Measurements from ENCODE around the gene KRTAP10-8.
"Not testable (repeated sequence)": the region's sequence is repeated elsewhere in the genome, so short reads cannot be mapped to it uniquely, and the experiment has no call there.

The KRTAP10-8 gene

DNA sequence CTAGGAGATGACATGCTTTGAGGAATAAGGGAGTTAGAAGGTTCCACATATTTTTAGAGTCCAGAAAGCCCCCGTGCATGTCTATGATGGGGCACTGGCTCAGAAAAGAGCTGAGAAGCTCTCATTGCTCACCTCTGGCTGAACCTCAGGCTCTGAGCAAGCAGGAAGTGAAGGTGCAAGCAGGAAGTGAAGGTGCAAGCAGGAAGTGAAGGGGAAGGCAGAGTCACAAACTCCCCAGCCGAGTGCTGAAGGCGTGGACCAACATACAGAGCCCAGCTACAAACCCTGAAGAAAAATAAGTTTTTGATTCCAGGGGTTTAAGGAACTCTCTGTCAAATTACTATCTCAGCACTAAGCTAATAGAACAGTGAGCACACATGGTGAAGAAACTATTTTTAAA, 7.0 kb downstream of the KRTAP10-8 start:
- DNase-seq = no peak

DNA sequence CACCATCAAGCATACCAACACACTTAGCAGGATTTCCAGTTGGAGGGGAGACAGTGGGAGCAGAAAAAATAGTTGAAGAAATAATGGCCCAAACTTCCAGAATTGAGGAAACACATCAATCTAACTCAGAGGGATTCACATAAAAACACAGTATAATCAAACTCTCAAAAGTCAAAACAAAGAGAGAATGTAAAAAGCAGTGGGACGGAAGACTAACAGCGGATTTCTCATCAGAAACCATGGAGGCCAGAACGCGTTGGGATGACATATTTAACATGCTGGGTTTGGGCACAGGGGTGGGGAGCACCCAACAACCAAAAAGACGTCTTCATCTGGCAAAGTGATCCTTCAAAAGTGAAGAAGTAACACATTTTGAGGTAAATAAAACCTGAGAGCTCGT, 8.0 kb downstream of the KRTAP10-8 start:
- no peak for DNase-seq

DNA sequence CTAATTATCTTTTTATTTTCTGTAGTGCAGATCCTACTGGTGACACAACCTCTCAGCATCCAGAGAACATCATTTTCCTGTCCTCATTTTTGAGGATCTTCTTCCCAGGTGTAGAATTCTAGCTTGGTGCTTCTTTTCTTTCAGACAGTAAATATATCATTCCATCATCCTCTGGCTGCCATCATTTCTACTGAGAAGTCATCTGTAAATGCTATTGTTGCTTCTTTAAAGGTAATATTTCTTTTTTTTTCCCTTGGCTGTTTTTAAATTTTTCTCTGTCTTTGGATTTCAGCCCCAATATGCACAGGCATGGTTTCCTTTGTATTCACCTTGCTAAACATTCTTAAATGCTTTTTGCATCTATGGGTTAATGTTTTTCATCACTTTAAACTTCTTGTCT, 11.7 kb downstream of the KRTAP10-8 start:
- no peak for DNase-seq

DNA sequence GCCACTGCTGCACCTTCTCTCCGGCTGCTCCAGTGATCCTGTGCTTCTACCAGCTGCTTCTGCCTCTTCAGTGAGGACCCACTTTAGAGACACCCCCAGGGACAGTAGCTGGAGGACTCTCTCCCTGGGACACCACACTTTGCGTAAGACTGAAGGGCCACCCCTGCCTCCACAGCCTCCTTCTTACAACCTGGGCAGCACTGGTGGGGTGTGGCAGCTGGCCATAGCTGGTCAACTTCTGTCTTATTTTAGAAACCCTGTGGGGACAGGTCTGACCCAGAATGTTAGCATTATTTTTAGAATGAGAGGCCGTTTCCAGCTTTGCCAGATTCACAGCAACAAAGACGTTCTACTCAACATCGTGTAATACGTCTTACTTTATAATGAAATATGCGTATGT, 13.9 kb downstream of the KRTAP10-8 start:
- no peak for DNase-seq

DNA sequence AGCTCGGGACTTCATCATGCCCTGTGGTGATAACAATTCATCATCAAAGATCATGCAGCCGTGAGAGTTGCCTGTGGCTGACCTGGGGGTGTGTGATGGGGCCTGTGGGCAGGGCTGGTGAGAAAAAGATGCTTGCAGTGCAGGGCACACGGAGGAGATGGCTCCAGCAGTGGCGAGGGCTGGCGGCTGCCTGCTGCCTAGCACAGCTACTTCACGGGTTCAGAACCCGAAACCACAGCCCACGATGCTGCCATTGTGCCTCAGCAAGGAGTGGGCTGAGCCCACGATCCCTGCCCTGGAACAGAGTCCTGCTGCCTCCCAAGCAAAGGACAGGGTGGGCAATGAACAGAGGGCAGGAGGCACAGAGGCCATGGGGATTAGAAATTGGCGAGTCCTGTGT, 14.4 kb downstream of the KRTAP10-8 start:
- no peak for DNase-seq

DNA sequence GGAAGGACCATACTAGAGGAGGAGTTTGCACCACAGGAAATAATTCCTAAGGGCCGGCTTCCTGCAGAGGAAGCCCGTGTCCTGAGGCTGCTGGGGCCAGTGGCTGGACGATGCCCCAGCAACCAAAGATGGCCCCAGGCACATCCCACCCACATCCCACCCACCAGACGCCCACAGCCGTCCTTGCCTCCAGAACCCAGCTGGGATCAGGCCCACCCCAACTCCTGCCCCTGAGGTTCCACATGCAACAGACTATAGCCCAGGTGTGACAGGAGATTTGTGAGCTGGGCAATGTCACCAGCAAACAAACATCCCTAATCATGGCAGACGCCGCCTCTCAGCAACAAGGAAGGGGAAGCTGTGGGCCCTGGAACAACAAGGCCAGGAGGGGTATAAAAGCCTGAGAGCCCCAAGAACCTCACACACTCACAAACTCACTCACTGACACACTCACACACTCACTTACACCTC, 14.8 kb downstream of the KRTAP10-8 start, which contains the start of gene KRTAP10-9:
Gene KRTAP10-9, plus strand, starts transcription at position 421 of the 471 bp plus-strand sequence. CDS start 79 bp downstream, outside the sequence.
- no peak for DNase-seq

DNA sequence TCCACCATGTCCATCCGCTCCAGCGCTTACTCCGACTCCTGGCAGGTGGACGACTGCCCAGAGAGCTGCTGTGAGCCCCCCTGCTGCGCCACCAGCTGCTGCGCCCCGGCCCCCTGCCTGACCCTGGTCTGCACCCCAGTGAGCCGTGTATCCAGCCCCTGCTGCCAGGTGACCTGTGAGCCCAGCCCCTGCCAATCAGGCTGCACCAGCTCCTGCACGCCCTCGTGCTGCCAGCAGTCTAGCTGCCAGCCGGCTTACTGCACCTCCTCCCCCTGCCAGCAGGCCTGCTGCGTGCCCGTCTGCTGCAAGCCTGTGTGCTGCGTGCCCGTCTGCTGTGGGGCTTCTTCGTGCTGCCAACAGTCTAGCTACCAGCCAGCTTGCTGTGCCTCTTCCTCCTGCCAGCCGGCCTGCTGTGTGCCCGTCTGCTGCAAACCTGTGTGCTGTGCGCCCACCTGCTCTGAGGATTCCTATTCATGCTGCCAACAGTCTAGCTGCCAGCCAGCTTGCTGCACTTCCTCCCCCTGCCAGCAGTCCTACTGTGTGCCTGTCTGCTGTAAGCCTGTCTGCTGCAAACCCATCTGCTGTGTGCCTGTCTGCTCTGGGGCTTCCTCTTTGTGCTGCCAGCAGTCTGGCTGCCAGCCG, 15.4 kb downstream of the KRTAP10-8 start:
- not testable (repeated sequence) for DNase-seq

DNA sequence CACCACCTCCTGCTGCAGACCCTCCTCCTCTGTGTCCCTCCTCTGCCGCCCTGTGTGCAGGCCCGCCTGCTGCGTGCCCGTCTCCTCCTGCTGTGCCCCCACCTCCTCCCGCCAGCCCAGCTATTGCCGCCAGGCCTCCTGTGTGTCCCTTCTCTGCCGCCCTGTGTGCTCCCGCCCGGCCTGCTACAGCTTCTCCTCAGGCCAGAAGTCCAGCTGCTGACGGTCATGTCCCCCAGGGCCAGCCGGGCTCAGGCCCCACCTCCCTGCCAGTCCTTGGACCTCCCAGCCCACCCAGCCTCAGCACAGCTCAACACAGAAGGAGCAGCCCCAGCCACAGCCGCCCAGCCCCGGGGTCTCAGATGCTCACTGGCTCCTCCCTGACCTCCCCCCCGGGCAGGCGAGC, 16.0 kb downstream of the KRTAP10-8 start:
- DNase-seq = not testable (repeated sequence)

DNA sequence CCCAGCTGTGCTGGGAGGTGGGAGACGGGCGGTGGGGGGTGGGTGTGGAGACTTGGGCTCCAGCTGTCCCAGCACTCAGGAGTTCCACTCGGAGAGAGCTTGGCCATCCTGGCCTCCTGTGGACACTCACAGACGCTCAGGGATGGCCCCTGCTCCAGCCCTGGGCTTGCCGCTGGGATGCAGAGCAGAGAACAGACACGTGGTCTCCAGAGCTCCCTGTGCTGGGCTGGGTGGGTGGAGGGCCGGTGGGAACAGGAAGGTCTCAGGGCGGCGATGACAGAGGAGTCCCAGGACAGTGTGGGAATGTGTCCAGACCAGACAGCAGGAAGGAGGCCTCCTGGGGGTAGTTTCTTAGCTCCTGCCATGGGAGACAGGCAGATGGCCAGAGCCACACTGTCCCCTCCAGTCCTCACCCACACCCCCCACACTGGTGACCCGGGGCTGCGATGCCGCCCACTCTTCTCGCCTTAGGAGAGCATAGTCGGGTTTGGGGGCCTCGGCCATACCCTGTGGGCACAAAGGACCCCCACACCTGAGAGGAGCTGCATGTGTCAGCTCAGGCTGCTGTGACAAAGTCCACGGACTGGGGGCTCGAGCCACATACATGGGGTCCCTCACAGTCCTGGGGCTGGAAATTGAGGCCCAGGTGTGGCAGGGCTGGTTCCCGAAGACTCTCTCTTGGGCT, 17.0 kb downstream of the KRTAP10-8 start:
- no peak for DNase-seq

DNA sequence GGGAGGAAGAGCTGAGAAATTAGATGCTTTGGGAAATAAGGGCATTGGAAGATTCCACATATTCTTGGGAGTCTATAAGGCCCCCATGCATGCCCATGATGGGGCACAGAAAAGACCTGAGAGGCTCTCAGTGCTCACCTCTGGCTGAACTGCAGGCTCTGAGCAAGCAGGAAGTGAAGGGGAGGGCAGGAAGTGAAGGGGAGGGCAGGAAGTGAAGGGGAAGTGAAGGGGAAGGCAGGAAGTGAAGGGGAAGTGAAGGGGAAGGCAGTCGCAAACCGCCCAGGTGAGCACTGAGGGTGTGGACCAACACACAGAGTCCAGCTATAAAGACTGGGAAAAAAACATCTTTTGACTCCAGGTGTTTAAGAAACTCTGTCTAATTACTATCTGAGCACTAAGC, 18.6 kb downstream of the KRTAP10-8 start:
- DNase-seq = no peak

DNA sequence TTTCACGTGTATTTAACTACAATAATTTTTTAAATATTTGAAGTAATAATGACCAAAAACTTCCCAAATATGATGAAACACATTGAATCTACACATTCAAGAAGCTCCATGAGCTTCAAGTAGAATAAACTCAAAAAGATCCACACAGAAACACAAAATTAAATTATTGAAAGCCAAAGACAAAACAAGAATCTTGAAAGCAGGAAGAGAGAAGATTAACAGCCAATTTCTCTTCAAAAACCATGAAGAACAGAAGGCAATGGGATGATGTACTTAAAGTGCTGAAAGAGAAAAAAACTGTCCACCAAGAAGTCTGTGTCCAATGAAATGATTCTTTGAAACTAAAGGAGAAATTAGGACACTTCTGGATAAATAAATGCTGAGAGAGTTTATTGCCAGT, 20.2 kb downstream of the KRTAP10-8 start:
- DNase-seq = no peak

DNA sequence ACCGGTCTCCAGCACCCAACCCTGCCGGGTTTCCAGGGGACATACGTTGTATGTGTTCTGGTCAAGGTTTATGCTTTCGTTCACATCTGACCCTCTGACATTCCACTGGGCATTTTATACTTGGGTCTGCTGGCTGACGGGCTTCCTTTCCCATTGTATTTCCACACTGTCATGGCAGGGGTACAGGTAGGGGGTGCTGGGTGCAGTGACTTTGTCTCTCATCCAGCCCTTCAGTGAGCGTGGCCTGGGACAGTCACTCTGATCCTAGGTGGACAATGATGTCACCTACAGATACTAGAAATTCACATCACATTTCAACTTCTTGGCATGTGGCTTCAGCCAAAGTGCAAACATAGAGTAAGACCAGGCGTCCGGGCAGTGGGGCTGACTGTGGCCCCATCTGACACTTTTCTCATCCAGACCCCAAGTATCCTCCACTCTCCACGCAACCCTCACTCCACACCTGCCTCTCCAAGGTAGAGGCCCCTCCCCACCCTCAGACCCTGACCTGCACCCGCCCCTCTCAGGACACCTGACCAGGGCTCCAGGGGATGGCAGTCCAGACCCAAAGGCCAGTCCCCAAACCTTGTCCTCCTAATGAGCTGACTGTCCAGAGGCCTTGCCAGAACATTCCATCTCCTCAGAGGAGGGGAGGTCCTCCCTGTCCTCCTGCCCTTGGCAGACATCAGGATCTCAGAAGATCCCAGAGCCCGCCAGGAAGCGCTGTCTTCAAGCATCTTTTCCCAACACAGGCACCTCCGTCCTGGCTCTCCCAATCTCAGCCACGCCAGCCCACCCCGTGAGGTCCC, 24.5 kb downstream of the KRTAP10-8 start:
- no peak for DNase-seq

DNA sequence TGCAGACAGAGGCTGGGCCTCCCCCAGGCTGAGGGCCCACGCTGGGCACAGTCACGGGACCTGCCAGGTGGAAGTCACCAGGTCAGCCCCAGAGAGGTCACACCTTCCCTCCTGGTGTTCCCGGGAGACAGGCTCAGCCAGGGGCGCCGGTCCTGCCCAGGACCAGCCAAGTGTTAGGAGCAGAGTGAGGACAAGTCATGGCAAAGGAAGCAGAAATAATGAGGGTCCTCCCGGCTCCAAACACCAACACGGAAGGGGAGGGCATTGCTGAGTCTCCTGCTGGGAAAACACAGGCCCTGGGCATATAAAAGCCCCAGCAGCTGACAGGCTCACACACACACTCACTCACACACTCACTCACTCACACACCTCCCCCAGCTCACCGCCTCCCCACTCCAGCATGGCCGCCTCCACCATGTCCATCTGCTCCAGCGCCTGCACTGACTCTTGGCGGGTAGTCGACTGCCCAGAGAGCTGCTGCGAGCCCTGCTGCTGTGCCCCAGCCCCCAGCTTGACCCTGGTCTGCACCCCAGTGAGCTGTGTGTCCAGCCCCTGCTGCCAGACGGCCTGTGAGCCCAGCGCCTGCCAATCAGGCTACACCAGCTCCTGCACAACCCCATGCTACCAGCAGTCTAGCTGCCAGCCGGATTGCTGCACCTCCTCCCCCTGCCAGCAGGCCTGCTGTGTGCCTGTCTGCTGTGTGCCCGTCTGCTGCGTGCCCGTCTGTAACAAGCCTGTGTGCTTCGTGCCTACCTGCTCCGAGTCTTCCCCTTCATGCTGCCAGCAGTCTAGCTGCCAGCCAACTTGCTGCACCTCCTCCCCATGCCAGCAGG, 25.4 kb downstream of the KRTAP10-8 start, which contains the start of gene KRTAP10-10:
Gene KRTAP10-10, plus strand, starts transcription at position 339 of the 833 bp plus-strand sequence. Its CDS starts 62 bp downstream, at position 401.
- no peak for DNase-seq

DNA sequence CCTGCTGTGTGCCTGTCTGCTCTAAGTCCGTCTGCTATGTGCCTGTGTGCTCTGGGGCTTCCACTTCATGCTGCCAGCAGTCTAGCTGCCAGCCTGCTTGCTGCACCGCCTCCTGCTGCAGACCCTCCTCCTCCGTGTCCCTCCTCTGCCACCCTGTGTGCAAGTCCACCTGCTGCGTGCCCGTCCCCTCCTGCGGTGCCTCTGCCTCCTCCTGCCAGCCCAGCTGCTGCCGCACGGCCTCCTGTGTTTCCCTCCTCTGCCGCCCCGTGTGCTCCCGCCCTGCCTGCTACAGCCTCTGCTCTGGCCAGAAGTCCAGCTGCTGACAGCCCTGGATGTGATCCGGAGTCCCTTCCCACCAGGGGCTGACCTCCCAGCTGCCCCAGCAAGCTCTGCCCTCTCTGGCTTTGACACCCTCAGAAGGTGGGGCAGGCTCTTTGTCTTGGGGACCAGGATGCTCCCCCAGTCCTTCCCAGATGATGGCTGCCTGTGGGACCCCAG, 26.0 kb downstream of the KRTAP10-8 start:
- DNase-seq = not testable (repeated sequence)

DNA sequence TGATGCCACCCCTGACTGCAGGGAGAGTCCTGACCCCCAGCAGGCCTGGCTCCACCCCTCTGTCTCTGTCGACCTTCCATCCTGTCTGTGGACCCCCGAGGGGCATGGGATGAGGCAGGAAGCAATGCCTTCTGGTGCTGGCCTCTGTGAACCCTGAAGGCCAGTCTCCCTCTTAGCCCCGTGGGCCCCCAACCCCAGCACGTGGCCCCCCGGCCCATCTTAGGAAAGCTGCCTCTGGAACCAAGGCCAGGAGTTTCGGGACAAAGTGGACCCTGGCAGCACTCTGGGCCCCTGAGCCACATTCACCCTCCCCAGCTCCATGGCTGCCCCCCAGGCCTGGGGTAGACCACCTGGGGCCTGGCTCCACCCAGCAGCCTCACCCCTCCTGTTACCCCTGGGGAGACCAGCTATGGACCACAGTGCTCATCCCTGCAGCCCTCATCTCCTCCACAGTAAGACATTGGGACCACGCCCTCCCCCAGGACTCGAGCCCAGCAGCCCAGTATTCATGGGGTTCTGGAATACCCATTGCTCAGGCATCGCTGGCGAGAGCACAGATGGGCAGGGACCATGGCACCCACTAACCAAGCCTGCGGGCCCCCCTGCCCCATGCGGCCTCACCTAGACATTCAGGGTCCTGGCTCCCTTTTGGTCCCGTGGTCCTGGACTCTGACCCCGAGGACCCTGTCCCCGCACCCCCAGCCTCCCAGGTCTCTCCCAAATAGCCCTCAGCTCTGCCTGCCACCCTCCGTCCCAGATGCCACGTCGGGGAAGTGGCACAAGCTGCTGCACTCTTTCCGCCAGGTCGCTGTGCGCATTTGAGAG, 26.8 kb downstream of the KRTAP10-8 start:
- not testable (repeated sequence) for DNase-seq

DNA sequence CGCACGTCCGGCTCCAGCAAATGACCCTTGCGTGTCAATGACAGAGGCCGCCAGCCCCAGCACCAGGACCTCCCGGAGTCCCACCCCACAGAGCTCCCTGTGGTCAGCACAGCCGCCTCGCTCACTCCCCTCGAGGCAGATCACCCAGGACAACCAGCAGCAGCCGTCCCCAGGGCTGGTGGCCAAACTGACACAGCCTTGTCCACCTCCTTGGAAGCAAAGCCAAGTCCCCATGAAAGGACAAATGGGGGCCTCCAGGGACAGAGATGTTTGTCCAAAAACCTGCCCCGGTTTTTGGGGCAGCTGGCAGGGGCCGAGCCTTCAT, 27.4 kb downstream of the KRTAP10-8 start:
- DNase-seq = no peak

DNA sequence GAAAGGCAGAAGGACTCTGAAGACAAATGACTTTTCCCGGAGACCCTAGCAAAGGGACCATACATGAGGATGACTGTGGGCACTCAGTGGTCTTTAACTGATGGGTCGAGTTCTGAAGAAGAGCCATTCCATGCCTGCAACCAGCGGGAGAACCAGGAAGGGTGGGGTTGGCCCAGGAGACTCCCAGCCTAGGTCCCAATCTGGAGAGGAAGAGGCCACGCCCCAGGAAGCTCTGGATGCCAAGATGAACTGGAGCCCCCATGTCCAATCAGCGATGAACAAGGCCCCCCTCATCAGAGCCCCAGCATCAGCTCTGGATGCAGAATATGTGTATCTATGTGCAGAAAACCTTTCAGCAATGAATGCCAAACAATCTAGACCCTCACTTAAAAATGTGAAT, 28.9 kb downstream of the KRTAP10-8 start:
- DNase-seq = no peak

DNA sequence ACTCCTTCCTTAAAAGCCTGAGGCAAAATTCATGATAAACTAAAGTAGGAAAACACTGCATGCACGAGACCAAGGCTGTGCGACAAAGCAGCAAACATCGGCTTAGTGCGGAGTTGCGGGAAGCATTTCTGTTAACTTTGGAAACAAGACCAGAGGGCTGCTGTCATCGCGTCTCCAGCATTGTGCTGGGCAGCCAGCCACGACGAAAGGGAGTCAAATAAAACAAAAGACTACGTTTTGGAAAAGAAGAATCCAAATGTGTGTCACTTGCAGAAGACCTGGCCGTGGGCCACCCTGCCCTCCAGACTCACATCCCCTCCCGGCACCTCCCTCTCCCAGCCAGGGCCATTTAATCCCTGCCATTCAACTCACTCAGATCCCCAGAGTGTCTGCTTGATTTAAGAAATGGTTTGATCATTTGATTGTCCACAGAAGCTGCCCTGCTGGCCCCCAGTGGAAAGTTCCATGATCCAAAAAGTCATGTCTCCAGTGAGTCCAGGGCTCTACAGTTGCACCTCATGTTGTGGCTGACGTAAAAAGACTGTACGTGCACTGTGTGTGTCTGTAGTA, 31.9 kb downstream of the KRTAP10-8 start:
- no peak for DNase-seq

DNA sequence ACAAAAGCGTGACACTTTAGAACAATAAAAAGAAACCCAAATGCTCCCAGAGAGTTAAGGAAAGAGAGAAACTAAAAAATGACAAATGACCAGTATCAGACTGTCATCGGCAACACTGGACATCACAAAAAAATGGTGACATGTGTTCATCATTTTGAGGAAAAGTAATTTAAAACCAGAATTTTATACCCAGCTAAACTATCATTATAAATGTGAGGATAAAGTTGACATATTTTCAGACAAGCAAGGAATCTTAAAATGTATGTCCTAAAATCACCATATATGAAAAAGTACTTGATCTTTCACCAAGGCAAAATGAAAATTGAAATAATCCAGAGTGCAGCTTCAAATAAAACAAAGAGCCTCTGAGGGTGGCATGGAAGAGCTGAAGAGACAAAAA, 33.0 kb downstream of the KRTAP10-8 start:
- DNase-seq = no peak

DNA sequence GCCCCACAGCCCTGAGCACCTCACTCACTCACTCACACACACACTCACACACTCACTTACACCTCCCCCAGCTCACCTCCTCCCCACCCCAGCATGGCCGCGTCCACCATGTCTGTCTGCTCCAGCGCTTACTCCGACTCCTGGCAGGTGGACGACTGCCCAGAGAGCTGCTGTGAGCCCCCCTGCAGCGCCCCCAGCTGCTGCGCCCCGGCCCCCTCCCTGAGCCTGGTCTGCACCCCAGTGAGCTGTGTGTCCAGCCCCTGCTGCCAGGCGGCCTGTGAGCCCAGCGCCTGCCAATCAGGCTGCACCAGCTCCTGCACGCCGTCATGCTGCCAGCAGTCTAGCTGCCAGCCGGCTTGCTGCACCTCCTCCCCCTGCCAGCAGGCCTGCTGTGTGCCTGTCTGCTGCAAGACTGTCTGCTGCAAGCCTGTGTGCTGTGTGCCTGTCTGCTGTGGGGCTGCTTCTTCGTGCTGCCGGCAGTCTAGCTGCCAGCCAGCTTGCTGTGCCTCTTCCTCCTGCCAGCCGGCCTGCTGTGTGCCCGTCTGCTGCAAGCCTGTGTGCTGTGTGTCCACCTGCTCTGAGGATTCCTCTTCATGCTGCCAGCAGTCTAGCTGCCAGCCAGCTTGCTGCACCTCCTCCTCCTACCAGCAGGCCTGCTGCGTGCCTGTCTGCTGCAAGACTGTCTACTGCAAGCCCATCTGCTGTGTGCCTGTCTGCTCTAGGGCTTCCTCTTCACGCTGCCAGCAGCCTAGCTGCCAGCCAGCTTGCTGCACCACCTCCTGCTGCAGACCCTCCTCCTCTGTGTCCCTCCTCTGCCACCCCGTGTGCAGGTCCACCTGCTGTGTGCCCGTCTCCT, 34.7 kb downstream of the KRTAP10-8 start, which contains the start of gene KRTAP10-11:
Gene KRTAP10-11, plus strand, starts transcription at position 49 of the 856 bp plus-strand sequence. Its CDS starts 45 bp downstream, at position 94.
- not testable (repeated sequence) for DNase-seq
